IPS DF 6.9 (cell line): ENCODE data around the gene TBC1D20.
"Not testable (repeated sequence)": the region's sequence is repeated elsewhere in the genome, so short reads cannot be mapped to it uniquely, and the experiment has no call there.

ENCODE experiments used
- DNase-seq: peaks from one replicate; pipeline ENCODE4 v3.0.0-alpha.2; 2013; ENCODE audit warnings: low read depth, low spot score
- H3K27ac ChIP-seq: one replicate; pipeline ENCODE4 v1.5.1; 2013; ENCODE audit warnings: low read length, control low read depth
- H3K27me3 ChIP-seq: 2 replicates; pipeline ENCODE4 v1.6.1; 2013; ENCODE audit warnings: mild to moderate bottlenecking, low read length; ENCODE audit not compliant: control insufficient read depth, insufficient read depth
- H3K36me3 ChIP-seq: 2 replicates; pipeline ENCODE4 v1.6.1; 2013; ENCODE audit warnings: low read length; ENCODE audit not compliant: control insufficient read depth, insufficient read depth
- H3K4me1 ChIP-seq: 2 replicates; pipeline ENCODE4 v1.6.1; 2013; ENCODE audit warnings: low read length; ENCODE audit not compliant: control insufficient read depth, insufficient read depth
- H3K4me3 ChIP-seq: 2 replicates; pipeline ENCODE4 v1.5.1; 2013; ENCODE audit warnings: mild to moderate bottlenecking, low read length
- H3K9me3 ChIP-seq: 2 replicates; pipeline ENCODE4 v1.6.1; 2013; ENCODE audit warnings: low read length, inconsistent platforms; ENCODE audit not compliant: control insufficient read depth, insufficient read depth
- WGBS: extraction: QIAGEN DNeasy Blood & Tissue Kit; methylation state at CpG from one replicate; pipeline ENCODE4 v1.1.7; 2013; ENCODE audit warnings: mixed read lengths, missing lambda C conversion rate; ENCODE audit not compliant: insufficient read length, insufficient coverage; 5-methylcytosine and 5-hydroxymethylcytosine counted together

Gene TBC1D20

GRCh38 chr20:386634-387033 is 75.7 kb downstream of the TBC1D20 start:
- H3K9me3 ChIP-seq: not testable (repeated sequence)

More at GRCh38 chr20:386634-387033, 75.7 kb downstream of the TBC1D20 start:
- not testable (repeated sequence) for H3K27me3 ChIP-seq, H3K4me1 ChIP-seq, H3K4me3 ChIP-seq, H3K36me3 ChIP-seq, H3K27ac ChIP-seq, DNase-seq
- WGBS: no CpG with 5 or more reads among the region's 8 CpGs
